GM23338 (cell line): ENCODE results near the gene PARVB. TPM values are rescaled to one million over a fixed set of nuclear protein-coding genes. Genes with fewer than 3 reads are reported as not detected.

ENCODE experiments used
- ATAC-seq: fragments of 200-7000 bp; cut with Tn5 transposase; 3 replicates; pipeline ENCODE4 v1.9.1; 2020
- DNase-seq: peaks from one replicate; pipeline ENCODE4 v3.0.0-alpha.2; 2015; ENCODE audit warnings: low spot score
- H2AFZ ChIP-seq: fragments of 200-600 bp; sonication (generic); 2 replicates; pipeline ENCODE4 v1.8.0; 2016; ENCODE audit warnings: antibody characterized with exemption, mild to moderate bottlenecking, moderate library complexity
- H3F3A ChIP-seq: fragments of 200-600 bp; sonication (generic); replicated peaks from 2 replicates; pipeline ENCODE4 v1.8.0; 2017; ENCODE audit warnings: antibody characterized with exemption, mixed run types, low read depth
- H3K27ac ChIP-seq: fragments of 200-600 bp; sonication (generic); 2 replicates; pipeline ENCODE4 v1.6.1; 2016; ENCODE audit warnings: low read depth
- H3K27me3 ChIP-seq: fragments of 200-600 bp; sonication (generic); 2 replicates; pipeline ENCODE4 v1.8.0; 2016; ENCODE audit warnings: mild to moderate bottlenecking, mixed run types, moderate library complexity; ENCODE audit not compliant: insufficient read depth
- H3K36me3 ChIP-seq: fragments of 200-600 bp; sonication (generic); 2 replicates; pipeline ENCODE4 v1.8.0; 2016; ENCODE audit warnings: mild to moderate bottlenecking; ENCODE audit not compliant: insufficient read depth
- H3K4me1 ChIP-seq: fragments of 200-600 bp; sonication (generic); 2 replicates; pipeline ENCODE4 v1.8.0; 2016; ENCODE audit warnings: mild to moderate bottlenecking, moderate library complexity; ENCODE audit not compliant: insufficient read depth
- H3K4me2 ChIP-seq: fragments of 200-600 bp; sonication (generic); 2 replicates; pipeline ENCODE4 v1.7.1; 2017; ENCODE audit warnings: mixed run types
- H3K4me3 ChIP-seq: fragments of 200-600 bp; sonication (generic); 2 replicates; pipeline ENCODE4 v1.6.1; 2016; ENCODE audit warnings: mixed run types
- H3K79me2 ChIP-seq: fragments of 200-600 bp; sonication (generic); replicated peaks from 2 replicates; pipeline ENCODE4 v1.8.0; 2017; ENCODE audit warnings: mild to moderate bottlenecking; ENCODE audit not compliant: insufficient read depth
- H3K9me2 ChIP-seq: fragments of 200-600 bp; sonication (generic); 2 replicates; pipeline ENCODE4 v1.8.0; 2017; ENCODE audit not compliant: insufficient read depth
- H4K20me1 ChIP-seq: fragments of 200-600 bp; sonication (generic); replicated peaks from 2 replicates; pipeline ENCODE4 v1.8.0; 2017; ENCODE audit warnings: mild to moderate bottlenecking; ENCODE audit not compliant: insufficient read depth
- H3K27ac Mint-ChIP-seq: 2 replicates; pipeline ENCODE4 v1.8.0; 2020; ENCODE audit warnings: inconsistent platforms, mild to moderate bottlenecking, moderate library complexity, mixed read lengths
- H3K27me3 Mint-ChIP-seq: 3 replicates; pipeline ENCODE4 v1.8.0; 2022; ENCODE audit warnings: low read depth, mild to moderate bottlenecking, moderate library complexity, mixed read lengths, inconsistent platforms; ENCODE audit not compliant: insufficient read depth, poor library complexity
- H3K36me3 Mint-ChIP-seq: 3 replicates; pipeline ENCODE4 v1.8.0; 2021; ENCODE audit warnings: low read depth, mild to moderate bottlenecking, inconsistent platforms, moderate library complexity, mixed read lengths
- H3K4me1 Mint-ChIP-seq: 3 replicates; pipeline ENCODE4 v1.8.0; 2020; ENCODE audit warnings: mild to moderate bottlenecking, inconsistent platforms, mixed read lengths
- H3K4me3 Mint-ChIP-seq: 3 replicates; pipeline ENCODE4 v1.8.0; 2021; ENCODE audit warnings: moderate library complexity, mild to moderate bottlenecking, inconsistent platforms, mixed read lengths
- H3K9me3 Mint-ChIP-seq: 3 replicates; pipeline ENCODE4 v1.8.0; 2020; ENCODE audit warnings: moderate library complexity, mild to moderate bottlenecking, inconsistent platforms, mixed read lengths
- CREB1 ChIP-seq: fragments of 250-450 bp; sonication (Bioruptor Pico); IDR thresholded peaks from 2 replicates; pipeline ENCODE4 v1.5.0; 2020; ENCODE audit warnings: low read depth, mild to moderate bottlenecking, moderate library complexity
- ETS1 ChIP-seq: IDR thresholded peaks from 2 replicates; pipeline ENCODE4 v1.6.1; 2016; ENCODE audit warnings: antibody characterized with exemption
- EZH2 ChIP-seq: fragments of 200-600 bp; sonication (generic); IDR thresholded peaks from one replicate; pipeline ENCODE4 v1.8.0; 2017; ENCODE audit warnings: antibody characterized with exemption, mild to moderate bottlenecking, low read depth; ENCODE audit not compliant: unreplicated experiment
- EZH2phosphoT487 ChIP-seq: fragments of 200-600 bp; sonication (generic); IDR thresholded peaks from one replicate; pipeline ENCODE4 v1.8.1; 2018; ENCODE audit warnings: antibody characterized with exemption; ENCODE audit not compliant: unreplicated experiment
- JUNB ChIP-seq: IDR thresholded peaks from one replicate; pipeline ENCODE4 v1.6.1; 2016; ENCODE audit warnings: antibody characterized with exemption; ENCODE audit not compliant: unreplicated experiment
- NANOG ChIP-seq: IDR thresholded peaks from 2 replicates; pipeline ENCODE4 v1.6.1; 2016; ENCODE audit warnings: antibody characterized with exemption, borderline replicate concordance
- POLR2AphosphoS5 ChIP-seq: IDR thresholded peaks from 2 replicates; pipeline ENCODE4 v1.6.1; 2016; ENCODE audit warnings: antibody characterized with exemption, low read depth
- STAT1 ChIP-seq: IDR thresholded peaks from one replicate; pipeline ENCODE4 v1.6.1; 2016; ENCODE audit warnings: antibody characterized with exemption; ENCODE audit not compliant: unreplicated experiment
- ZNF114 ChIP-seq: fragments of 250-450 bp; sonication (Bioruptor Pico); IDR thresholded peaks from 2 replicates; pipeline ENCODE4 v1.5.0; 2020; ENCODE audit warnings: mild to moderate bottlenecking, moderate library complexity
- ZNF331 ChIP-seq: fragments of 250-450 bp; sonication (Bioruptor Pico); IDR thresholded peaks from 2 replicates; pipeline ENCODE4 v1.5.0; 2020; ENCODE audit warnings: low read depth, mild to moderate bottlenecking, moderate library complexity
- ZNF462 ChIP-seq: fragments of 250-450 bp; sonication (Bioruptor Pico); IDR thresholded peaks from 2 replicates; pipeline ENCODE4 v1.5.0; 2020; ENCODE audit warnings: mild to moderate bottlenecking, moderate library complexity
- polyA plus RNA-seq: library from polyadenylated mRNA; unstranded; fragments of >200 nt; fragmentation: Nextera tagmentation; extraction: Ambion mirVana; gene quantifications from 2 replicates; pipeline ENCODE4 v1.2.1, GENCODE V29; 2016
- total RNA-seq: library from RNA; depleted of rRNA; stranded (reverse); fragments of >200 nt; shearing (Covaris generic); gene quantifications from 2 replicates; pipeline ENCODE4 v1.2.3, GENCODE V29; 2014

PARVB gene
- total and polyA plus RNA-seq, 2 experiments from 2014 or later = 4.3 to 7.7 TPM

GRCh38 chr22:44133161-44133560, 109.1 kb downstream of the PARVB start:
- no peak for TF ChIP-seq EZH2
- no peak for TF ChIP-seq CREB1 (CRISPR knock-in tag)
- TF ChIP-seq POLR2AphosphoS5 = no peak
- Histone ChIP-seq H2AFZ (no peak overlapping the region), H4K20me1 (no peaks in the 10 kb centered on the region), H3K79me2 (no peaks in the 10 kb centered on the region), H3K9me2 (no peaks in the 10 kb centered on the region), H3F3A (no peaks in the 10 kb centered on the region), H3K4me2 (no peak overlapping the region), H3K4me3 (no peak overlapping the region), H3K36me3 (peaks cover 8% of the 10 kb centered on the region; the same call in 1 of the 2 replicates), H3K27ac (no peak overlapping the region), H3K4me1 (peaks cover 8% of the 10 kb centered on the region), H3K27me3 (no peaks in the 10 kb centered on the region)
- H3K4me3 Mint-ChIP-seq = no peak overlapping the region
- peaks cover 20% of the 10 kb centered on the region for H3K4me1 Mint-ChIP-seq
- DNase-seq (no peak), ATAC-seq (no peak)
- H3K27me3 Mint-ChIP-seq = peaks cover 15% of the 10 kb centered on the region
- H3K27ac Mint-ChIP-seq = no peak overlapping the region
- peaks cover 31% of the 10 kb centered on the region for H3K9me3 Mint-ChIP-seq
- peaks cover 30% of the 10 kb centered on the region for H3K36me3 Mint-ChIP-seq

GRCh38 chr22:44133901-44134571, 109.9 kb downstream of the PARVB start:
- Histone ChIP-seq H3K27ac (no peak overlapping the region), H2AFZ (no peak overlapping the region), H3K4me3 (no peak overlapping the region), H3K27me3 (no peaks in the 10 kb centered on the region), H4K20me1 (no peaks in the 10 kb centered on the region), H3F3A (no peaks in the 10 kb centered on the region), H3K79me2 (no peaks in the 10 kb centered on the region), H3K9me2 (no peaks in the 10 kb centered on the region), H3K36me3 (peaks cover 8% of the 10 kb centered on the region; the same call in 1 of the 2 replicates), H3K4me2 (no peak overlapping the region), H3K4me1 (peaks cover 8% of the 10 kb centered on the region)
- Mint-ChIP-seq H3K9me3 (peaks cover 32% of the 10 kb centered on the region), H3K27ac (no peak overlapping the region), H3K36me3 (peaks cover 39% of the 10 kb centered on the region), H3K4me1 (peaks cover 20% of the 10 kb centered on the region), H3K27me3 (peaks cover 15% of the 10 kb centered on the region), H3K4me3 (no peak overlapping the region)
- DNase-seq = no peak
- no peak for ATAC-seq
- TF ChIP-seq ZNF114 (CRISPR knock-in tag) (no peak), STAT1 (no peak), EZH2 (no peak), ETS1 (no peak), NANOG (no peak), ZNF462 (CRISPR knock-in tag) (no peak), EZH2phosphoT487 (no peak), CREB1 (CRISPR knock-in tag) (no peak), ZNF331 (CRISPR knock-in tag) (no peak), JUNB (no peak)
